ENCODE results near the gene COL6A5.
A peak's percentile ranks its signal among the peaks of the same experiment; 100 is the strongest.
"Not testable (repeated sequence)": the region's sequence is repeated elsewhere in the genome, so short reads cannot be mapped to it uniquely, and the experiment has no call there.

Gene COL6A5

GRCh38 chr3:130345487-130346079 lies at the start of gene COL6A5:
COL6A5 (plus strand) TSS chr3:130345672; CDS start chr3:130373639, 27,967 bp downstream.
- peak; percentile 8 for DNase-seq

- DNase-seq, result no peak
Observed at GRCh38 chr3:130299531-130299930, 45.9 kb upstream of the COL6A5 start.

- DNase-seq, result no peak
Observed at GRCh38 chr3:130300888-130301287, 44.6 kb upstream of the COL6A5 start.

GRCh38 chr3:130310109-130310508 lies 35.4 kb upstream of the COL6A5 start:
- no peak for DNase-seq

GRCh38 chr3:130312374-130312773 lies 33.1 kb upstream of the COL6A5 start:
- DNase-seq, result no peak

GRCh38 chr3:130316169-130316568 lies 29.3 kb upstream of the COL6A5 start:
- DNase-seq, result no peak

- no peak for DNase-seq
Observed at GRCh38 chr3:130323503-130323902, 22.0 kb upstream of the COL6A5 start.

- DNase-seq, result no peak
Observed at GRCh38 chr3:130340766-130341165, 4.7 kb upstream of the COL6A5 start.

GRCh38 chr3:130341388-130341787 lies 4.1 kb upstream of the COL6A5 start:
- no peak for DNase-seq

GRCh38 chr3:130341882-130342281 lies 3.6 kb upstream of the COL6A5 start:
- no peak for DNase-seq

- no peak for DNase-seq
Observed at GRCh38 chr3:130342821-130343661, 2.4 kb upstream of the COL6A5 start.

- not testable (repeated sequence) for DNase-seq
Observed at GRCh38 chr3:130348258-130348657, 2.8 kb downstream of the COL6A5 start.

GRCh38 chr3:130354430-130354829 lies 9.0 kb downstream of the COL6A5 start:
- no peak for DNase-seq

- no peak for DNase-seq
Observed at GRCh38 chr3:130374033-130374432, 28.6 kb downstream of the COL6A5 start.

GRCh38 chr3:130374908-130375307 lies 29.4 kb downstream of the COL6A5 start:
- no peak for DNase-seq

GRCh38 chr3:130377960-130378676 lies 32.6 kb downstream of the COL6A5 start:
- no peak for DNase-seq

GRCh38 chr3:130378677-130379191 lies 33.3 kb downstream of the COL6A5 start:
- DNase-seq, result no peak

- DNase-seq, result no peak
Observed at GRCh38 chr3:130379274-130379673, 33.8 kb downstream of the COL6A5 start.

GRCh38 chr3:130380398-130380797 lies 34.9 kb downstream of the COL6A5 start:
- DNase-seq, result no peak

GRCh38 chr3:130383424-130383823 lies 38.0 kb downstream of the COL6A5 start:
- DNase-seq, result no peak

- no peak for DNase-seq
Observed at GRCh38 chr3:130384476-130385025, 39.1 kb downstream of the COL6A5 start.

- no peak for DNase-seq
Observed at GRCh38 chr3:130386604-130387263, 41.3 kb downstream of the COL6A5 start.
